PFSK-1 (cell line): ENCODE measurements around the gene RUNX1.

Source experiments
- POLR2AphosphoS5 ChIP-seq: IDR thresholded peaks from 2 replicates; pipeline ENCODE4 v1.6.1; 2012; ENCODE audit warnings: low read depth, mild to moderate bottlenecking, control low read depth, low read length, moderate library complexity
- REST ChIP-seq, 2 experiments: IDR thresholded peaks; 2 replicates each; pipeline versions ENCODE4 v1.6.1 to v1.8.0; 2011 to 2012; ENCODE audit warnings: low read depth in 2 of 2, low read length in 2 of 2, control low read depth in 1 of 2, inconsistent platforms in 1 of 2, mild to moderate bottlenecking in 1 of 2, moderate library complexity in 1 of 2; ENCODE audit not compliant: insufficient read depth in 1 of 2

DNA sequence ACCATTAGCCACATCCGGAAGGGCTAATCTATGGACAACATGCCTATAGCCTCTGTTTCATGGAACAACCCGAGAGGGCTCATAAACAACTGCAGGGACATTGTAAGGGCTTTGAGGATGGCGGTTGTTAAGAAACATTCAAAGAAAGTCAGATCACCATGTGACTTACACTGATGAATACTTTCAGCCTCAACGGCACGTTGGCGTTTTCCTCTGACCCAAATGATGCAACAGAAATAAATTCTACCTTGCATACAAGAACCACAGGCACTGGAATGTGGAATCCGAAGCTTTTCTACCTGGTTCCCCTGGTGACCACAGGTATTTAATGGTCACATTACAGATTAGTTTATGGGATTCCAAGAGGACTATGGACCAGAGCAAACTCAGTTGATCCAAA, 273.3 kb downstream of the RUNX1 start:
- no peak for TF ChIP-seq REST (IDR thresholded peaks at IDR 0.05; ENCODE audit: insufficient read depth in 1 of 2, low read depth in 2 of 2, low read length in 2 of 2)
- no peak for TF ChIP-seq POLR2AphosphoS5
